ENCODE results near the gene FSCB. TPM values are rescaled to one million over a fixed set of nuclear protein-coding genes. Genes with fewer than 3 reads are reported as not detected.

Gene FSCB
- total and polyA plus RNA-seq, 2 experiments from 2014 or later: 0.07 TPM; not detected in 1

DNA sequence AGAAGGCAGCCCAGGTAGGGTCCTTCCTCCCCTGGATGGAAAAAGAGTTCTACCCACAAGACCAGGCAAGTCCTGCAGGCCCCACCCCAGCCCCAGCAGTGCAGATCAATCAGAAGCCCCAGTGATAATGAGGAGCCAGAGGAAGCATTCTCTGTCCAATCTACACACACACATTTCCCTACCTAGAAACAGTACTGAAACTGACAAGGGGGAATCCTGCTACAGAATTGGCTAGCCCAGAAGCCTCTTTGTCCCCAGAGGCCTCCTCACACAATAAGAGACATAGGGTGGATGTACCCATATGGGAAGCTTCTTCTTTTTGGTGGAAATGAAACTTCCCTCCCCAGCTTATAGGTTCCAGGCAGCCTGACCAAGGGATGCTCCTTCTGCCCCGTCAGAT lies 9.9 kb downstream of the FSCB start:
- Histone ChIP-seq H3K9me2 (ENCODE audit: insufficient read depth) (no peaks in the 10 kb centered on the region), H3F3A (replicated peaks; ENCODE audit: low read depth) (no peaks in the 10 kb centered on the region), H4K20me1 (replicated peaks; ENCODE audit: insufficient read depth) (no peaks in the 10 kb centered on the region), H3K4me1 (ENCODE audit: insufficient read depth) (no peaks in the 10 kb centered on the region), H2AFZ (no peak overlapping the region), H3K27me3 (ENCODE audit: insufficient read depth) (no peaks in the 10 kb centered on the region), H3K36me3 (ENCODE audit: insufficient read depth) (no peaks in the 10 kb centered on the region; the same call in 1 of the 2 replicates), H3K79me2 (replicated peaks; ENCODE audit: insufficient read depth) (no peaks in the 10 kb centered on the region), H3K4me3 (no peak overlapping the region), H3K27ac (ENCODE audit: low read depth) (no peak overlapping the region), H3K4me2 (no peak overlapping the region)
- no peaks in the 10 kb centered on the region for H3K36me3 Mint-ChIP-seq (ENCODE audit: low read depth)
- ATAC-seq (no peak), DNase-seq (ENCODE audit: low spot score) (no peak)
- no peak overlapping the region for H3K4me3 Mint-ChIP-seq
- H3K4me1 Mint-ChIP-seq: no peaks in the 10 kb centered on the region
- no peaks in the 10 kb centered on the region for H3K27me3 Mint-ChIP-seq (ENCODE audit: insufficient read depth, low read depth, poor library complexity)
- no peak for TF ChIP-seq CREB1 (CRISPR knock-in tag; IDR thresholded peaks at IDR 0.05; ENCODE audit: low read depth)
- TF ChIP-seq ZNF331 (CRISPR knock-in tag; IDR thresholded peaks at IDR 0.05; ENCODE audit: low read depth): no peak
- no peak for TF ChIP-seq EZH2 (IDR thresholded peaks at IDR 0.05; ENCODE audit: low read depth, unreplicated experiment)
- TF ChIP-seq, protein P1, sequence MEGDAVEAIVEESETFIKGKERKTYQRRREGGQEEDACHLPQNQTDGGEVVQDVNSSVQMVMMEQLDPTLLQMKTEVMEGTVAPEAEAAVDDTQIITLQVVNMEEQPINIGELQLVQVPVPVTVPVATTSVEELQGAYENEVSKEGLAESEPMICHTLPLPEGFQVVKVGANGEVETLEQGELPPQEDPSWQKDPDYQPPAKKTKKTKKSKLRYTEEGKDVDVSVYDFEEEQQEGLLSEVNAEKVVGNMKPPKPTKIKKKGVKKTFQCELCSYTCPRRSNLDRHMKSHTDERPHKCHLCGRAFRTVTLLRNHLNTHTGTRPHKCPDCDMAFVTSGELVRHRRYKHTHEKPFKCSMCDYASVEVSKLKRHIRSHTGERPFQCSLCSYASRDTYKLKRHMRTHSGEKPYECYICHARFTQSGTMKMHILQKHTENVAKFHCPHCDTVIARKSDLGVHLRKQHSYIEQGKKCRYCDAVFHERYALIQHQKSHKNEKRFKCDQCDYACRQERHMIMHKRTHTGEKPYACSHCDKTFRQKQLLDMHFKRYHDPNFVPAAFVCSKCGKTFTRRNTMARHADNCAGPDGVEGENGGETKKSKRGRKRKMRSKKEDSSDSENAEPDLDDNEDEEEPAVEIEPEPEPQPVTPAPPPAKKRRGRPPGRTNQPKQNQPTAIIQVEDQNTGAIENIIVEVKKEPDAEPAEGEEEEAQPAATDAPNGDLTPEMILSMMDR (conservative IDR thresholded peaks at IDR 0.05; ENCODE audit: low read depth in 2 of 2): no peak
- TF ChIP-seq, protein P2, sequence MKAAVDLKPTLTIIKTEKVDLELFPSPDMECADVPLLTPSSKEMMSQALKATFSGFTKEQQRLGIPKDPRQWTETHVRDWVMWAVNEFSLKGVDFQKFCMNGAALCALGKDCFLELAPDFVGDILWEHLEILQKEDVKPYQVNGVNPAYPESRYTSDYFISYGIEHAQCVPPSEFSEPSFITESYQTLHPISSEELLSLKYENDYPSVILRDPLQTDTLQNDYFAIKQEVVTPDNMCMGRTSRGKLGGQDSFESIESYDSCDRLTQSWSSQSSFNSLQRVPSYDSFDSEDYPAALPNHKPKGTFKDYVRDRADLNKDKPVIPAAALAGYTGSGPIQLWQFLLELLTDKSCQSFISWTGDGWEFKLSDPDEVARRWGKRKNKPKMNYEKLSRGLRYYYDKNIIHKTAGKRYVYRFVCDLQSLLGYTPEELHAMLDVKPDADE (IDR thresholded peaks at IDR 0.05): no peak
- TF ChIP-seq ZNF114 (CRISPR knock-in tag; IDR thresholded peaks at IDR 0.05): no peak
- no peak for TF ChIP-seq POLR2AphosphoS5 (IDR thresholded peaks at IDR 0.05; ENCODE audit: low read depth)
- TF ChIP-seq, protein P3, sequence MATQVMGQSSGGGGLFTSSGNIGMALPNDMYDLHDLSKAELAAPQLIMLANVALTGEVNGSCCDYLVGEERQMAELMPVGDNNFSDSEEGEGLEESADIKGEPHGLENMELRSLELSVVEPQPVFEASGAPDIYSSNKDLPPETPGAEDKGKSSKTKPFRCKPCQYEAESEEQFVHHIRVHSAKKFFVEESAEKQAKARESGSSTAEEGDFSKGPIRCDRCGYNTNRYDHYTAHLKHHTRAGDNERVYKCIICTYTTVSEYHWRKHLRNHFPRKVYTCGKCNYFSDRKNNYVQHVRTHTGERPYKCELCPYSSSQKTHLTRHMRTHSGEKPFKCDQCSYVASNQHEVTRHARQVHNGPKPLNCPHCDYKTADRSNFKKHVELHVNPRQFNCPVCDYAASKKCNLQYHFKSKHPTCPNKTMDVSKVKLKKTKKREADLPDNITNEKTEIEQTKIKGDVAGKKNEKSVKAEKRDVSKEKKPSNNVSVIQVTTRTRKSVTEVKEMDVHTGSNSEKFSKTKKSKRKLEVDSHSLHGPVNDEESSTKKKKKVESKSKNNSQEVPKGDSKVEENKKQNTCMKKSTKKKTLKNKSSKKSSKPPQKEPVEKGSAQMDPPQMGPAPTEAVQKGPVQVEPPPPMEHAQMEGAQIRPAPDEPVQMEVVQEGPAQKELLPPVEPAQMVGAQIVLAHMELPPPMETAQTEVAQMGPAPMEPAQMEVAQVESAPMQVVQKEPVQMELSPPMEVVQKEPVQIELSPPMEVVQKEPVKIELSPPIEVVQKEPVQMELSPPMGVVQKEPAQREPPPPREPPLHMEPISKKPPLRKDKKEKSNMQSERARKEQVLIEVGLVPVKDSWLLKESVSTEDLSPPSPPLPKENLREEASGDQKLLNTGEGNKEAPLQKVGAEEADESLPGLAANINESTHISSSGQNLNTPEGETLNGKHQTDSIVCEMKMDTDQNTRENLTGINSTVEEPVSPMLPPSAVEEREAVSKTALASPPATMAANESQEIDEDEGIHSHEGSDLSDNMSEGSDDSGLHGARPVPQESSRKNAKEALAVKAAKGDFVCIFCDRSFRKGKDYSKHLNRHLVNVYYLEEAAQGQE (IDR thresholded peaks at IDR 0.05; ENCODE audit: unreplicated experiment): no peak
- TF ChIP-seq JUNB (IDR thresholded peaks at IDR 0.05; ENCODE audit: unreplicated experiment): no peak
- TF ChIP-seq STAT1 (IDR thresholded peaks at IDR 0.05; ENCODE audit: unreplicated experiment): no peak
- TF ChIP-seq NANOG (IDR thresholded peaks at IDR 0.05; ENCODE audit: borderline replicate concordance): no peak
- TF ChIP-seq EZH2phosphoT487 (IDR thresholded peaks at IDR 0.05; ENCODE audit: unreplicated experiment): no peak
- TF ChIP-seq, protein P4, sequence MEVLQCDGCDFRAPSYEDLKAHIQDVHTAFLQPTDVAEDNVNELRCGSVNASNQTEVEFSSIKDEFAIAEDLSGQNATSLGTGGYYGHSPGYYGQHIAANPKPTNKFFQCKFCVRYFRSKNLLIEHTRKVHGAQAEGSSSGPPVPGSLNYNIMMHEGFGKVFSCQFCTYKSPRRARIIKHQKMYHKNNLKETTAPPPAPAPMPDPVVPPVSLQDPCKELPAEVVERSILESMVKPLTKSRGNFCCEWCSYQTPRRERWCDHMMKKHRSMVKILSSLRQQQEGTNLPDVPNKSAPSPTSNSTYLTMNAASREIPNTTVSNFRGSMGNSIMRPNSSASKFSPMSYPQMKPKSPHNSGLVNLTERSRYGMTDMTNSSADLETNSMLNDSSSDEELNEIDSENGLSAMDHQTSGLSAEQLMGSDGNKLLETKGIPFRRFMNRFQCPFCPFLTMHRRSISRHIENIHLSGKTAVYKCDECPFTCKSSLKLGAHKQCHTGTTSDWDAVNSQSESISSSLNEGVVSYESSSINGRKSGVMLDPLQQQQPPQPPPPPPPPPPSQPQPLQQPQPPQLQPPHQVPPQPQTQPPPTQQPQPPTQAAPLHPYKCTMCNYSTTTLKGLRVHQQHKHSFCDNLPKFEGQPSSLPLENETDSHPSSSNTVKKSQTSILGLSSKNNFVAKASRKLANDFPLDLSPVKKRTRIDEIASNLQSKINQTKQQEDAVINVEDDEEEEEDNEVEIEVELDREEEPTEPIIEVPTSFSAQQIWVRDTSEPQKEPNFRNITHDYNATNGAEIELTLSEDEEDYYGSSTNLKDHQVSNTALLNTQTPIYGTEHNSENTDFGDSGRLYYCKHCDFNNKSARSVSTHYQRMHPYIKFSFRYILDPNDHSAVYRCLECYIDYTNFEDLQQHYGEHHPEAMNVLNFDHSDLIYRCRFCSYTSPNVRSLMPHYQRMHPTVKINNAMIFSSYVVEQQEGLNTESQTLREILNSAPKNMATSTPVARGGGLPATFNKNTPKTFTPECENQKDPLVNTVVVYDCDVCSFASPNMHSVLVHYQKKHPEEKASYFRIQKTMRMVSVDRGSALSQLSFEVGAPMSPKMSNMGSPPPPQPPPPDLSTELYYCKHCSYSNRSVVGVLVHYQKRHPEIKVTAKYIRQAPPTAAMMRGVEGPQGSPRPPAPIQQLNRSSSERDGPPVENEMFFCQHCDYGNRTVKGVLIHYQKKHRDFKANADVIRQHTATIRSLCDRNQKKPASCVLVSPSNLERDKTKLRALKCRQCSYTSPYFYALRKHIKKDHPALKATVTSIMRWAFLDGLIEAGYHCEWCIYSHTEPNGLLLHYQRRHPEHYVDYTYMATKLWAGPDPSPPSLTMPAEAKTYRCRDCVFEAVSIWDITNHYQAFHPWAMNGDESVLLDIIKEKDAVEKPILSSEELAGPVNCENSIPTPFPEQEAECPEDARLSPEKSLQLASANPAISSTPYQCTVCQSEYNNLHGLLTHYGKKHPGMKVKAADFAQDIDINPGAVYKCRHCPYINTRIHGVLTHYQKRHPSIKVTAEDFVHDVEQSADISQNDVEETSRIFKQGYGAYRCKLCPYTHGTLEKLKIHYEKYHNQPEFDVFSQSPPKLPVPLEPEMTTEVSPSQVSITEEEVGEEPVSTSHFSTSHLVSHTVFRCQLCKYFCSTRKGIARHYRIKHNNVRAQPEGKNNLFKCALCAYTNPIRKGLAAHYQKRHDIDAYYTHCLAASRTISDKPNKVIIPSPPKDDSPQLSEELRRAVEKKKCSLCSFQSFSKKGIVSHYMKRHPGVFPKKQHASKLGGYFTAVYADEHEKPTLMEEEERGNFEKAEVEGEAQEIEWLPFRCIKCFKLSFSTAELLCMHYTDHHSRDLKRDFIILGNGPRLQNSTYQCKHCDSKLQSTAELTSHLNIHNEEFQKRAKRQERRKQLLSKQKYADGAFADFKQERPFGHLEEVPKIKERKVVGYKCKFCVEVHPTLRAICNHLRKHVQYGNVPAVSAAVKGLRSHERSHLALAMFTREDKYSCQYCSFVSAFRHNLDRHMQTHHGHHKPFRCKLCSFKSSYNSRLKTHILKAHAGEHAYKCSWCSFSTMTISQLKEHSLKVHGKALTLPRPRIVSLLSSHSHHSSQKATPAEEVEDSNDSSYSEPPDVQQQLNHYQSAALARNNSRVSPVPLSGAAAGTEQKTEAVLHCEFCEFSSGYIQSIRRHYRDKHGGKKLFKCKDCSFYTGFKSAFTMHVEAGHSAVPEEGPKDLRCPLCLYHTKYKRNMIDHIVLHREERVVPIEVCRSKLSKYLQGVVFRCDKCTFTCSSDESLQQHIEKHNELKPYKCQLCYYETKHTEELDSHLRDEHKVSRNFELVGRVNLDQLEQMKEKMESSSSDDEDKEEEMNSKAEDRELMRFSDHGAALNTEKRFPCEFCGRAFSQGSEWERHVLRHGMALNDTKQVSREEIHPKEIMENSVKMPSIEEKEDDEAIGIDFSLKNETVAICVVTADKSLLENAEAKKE (CRISPR knock-in tag; IDR thresholded peaks at IDR 0.05): no peak
- no peak overlapping the region for H3K27ac Mint-ChIP-seq
- peaks cover 3% of the 10 kb centered on the region; the same call in 2 of the 3 replicates for H3K9me3 Mint-ChIP-seq

Measured in GM23338 (cell line).